ENCODE results near the gene PFDN2. TPM values are rescaled to one million over a fixed set of nuclear protein-coding genes. Genes with fewer than 3 reads are reported as not detected.

The PFDN2 gene
- total and polyA plus RNA-seq, 2 of the 4 experiments (the other 2 are of a cell fraction), result 62.4 to 179 TPM

- Histone ChIP-seq H2AK5ac (ENCODE audit: low read depth, low read length) (no peak overlapping the region), H3K18ac (ENCODE audit: low read depth, low read length) (no peak overlapping the region), H2AK9ac (replicated peaks; ENCODE audit: low read depth, low read length, poor library complexity) (no peak overlapping the region), H3K36me3 (ENCODE audit: control insufficient read depth, insufficient read depth, low read length) (peaks cover 26% of the 10 kb centered on the region), H3K4me3 (ENCODE audit: insufficient read depth, low read depth, low read length) (no peak overlapping the region), H3K14ac (replicated peaks; ENCODE audit: low read depth, low read length) (no peak overlapping the region), H4K91ac (ENCODE audit: insufficient read depth, low read depth, low read length) (no peak overlapping the region), H4K8ac (ENCODE audit: low read depth in 2 of 2, low read length in 2 of 2) (no peak overlapping the region), H4K20me1 (ENCODE audit: insufficient read depth, low read length) (no peaks in the 10 kb centered on the region), H2BK20ac (ENCODE audit: low read depth, low read length) (no peak overlapping the region), H2AFZ (replicated peaks; ENCODE audit: low read length, poor library complexity) (no peak overlapping the region), H3K56ac (ENCODE audit: extremely low read depth, insufficient read depth, low read length) (no peak overlapping the region), H3K79me1 (ENCODE audit: low read depth in 1 of 2, low read length in 2 of 2) (peaks cover 23 to 51% of the 10 kb centered on the region in 2 experiments), H2BK120ac (ENCODE audit: low read depth, low read length) (no peak overlapping the region), H3K4me1 (ENCODE audit: control insufficient read depth, insufficient read depth, low read length) (peaks cover 7% of the 10 kb centered on the region), H3K27ac (ENCODE audit: insufficient read depth, low read length) (no peak overlapping the region), H3K4ac (ENCODE audit: low read depth, low read length) (no peak overlapping the region), H2BK15ac (ENCODE audit: low read depth, low read length) (no peak overlapping the region), H3K4me2 (ENCODE audit: low read depth, low read length) (no peak overlapping the region), H3K9me3 (ENCODE audit: control insufficient read depth, insufficient read depth, low read length) (no peaks in the 10 kb centered on the region), H3K23ac (ENCODE audit: low read depth, low read length) (no peak overlapping the region), H3K9ac (ENCODE audit: low read depth, low read length) (no peak overlapping the region), H3K27me3 (ENCODE audit: control insufficient read depth, insufficient read depth, low read length) (no peaks in the 10 kb centered on the region), H4K5ac (ENCODE audit: low read depth, low read length) (no peak overlapping the region), H3K9me1 (ENCODE audit: insufficient read depth, low read length) (peaks cover 19% of the 10 kb centered on the region), H2BK5ac (ENCODE audit: low read depth, low read length, poor library complexity, severe bottlenecking) (no peak overlapping the region)
- BruUV-seq (replicated peaks), result no TSS peak
- ATAC-seq (ENCODE audit: low read depth), result no peak
- ChIA-PET CTCF (interaction anchor here (0.6 to 1.0 kb wide), 2 partner anchors 31 to 775 kb away, joined by 3 to 6 read pairs; no protein-coding TSS in a partner anchor), POLR2A (ENCODE audit: unreplicated experiment) (no interaction called here)
- dilution Hi-C loops (cut with HindIII; ENCODE audit: low sequenced_read_pairs, unreplicated experiment), result no loop called here
- DNase-seq, result no peak
- intact Hi-C loops (cut with micrococcal nuclease), result no loop called here
- in situ Hi-C loops (cut with MboI; ENCODE audit: low sequenced_read_pairs), result no loop called here
- WGBS, 2 experiments (ENCODE audit: extremely low coverage in 2 of 2, insufficient read length in 1 of 2), result no CpG with 5 or more reads among the region's 1 CpG
- TF ChIP-seq RFX5 (IDR thresholded peaks at IDR 0.05; ENCODE audit: low read depth, low read length) (no peak), RAD21 (IDR thresholded peaks at IDR 0.05; ENCODE audit: low read length) (no peak), NFE2L2 (IDR thresholded peaks at IDR 0.05; ENCODE audit: low read depth, low read length) (no peak), FOS (IDR thresholded peaks at IDR 0.05; ENCODE audit: low read depth, low read length) (no peak), CTCF (conservative IDR thresholded peaks at IDR 0.05; ENCODE audit: low read depth, low read length) (no peak), MAFK (IDR thresholded peaks at IDR 0.05; ENCODE audit: low read depth, low read length) (no peak), MXI1 (IDR thresholded peaks at IDR 0.05; ENCODE audit: borderline replicate concordance, low read depth, low read length) (no peak), RCOR1 (IDR thresholded peaks at IDR 0.05; ENCODE audit: insufficient replicate concordance, low read length) (no peak), MAZ (IDR thresholded peaks at IDR 0.05; ENCODE audit: borderline replicate concordance, low read depth, low read length) (no peak), POLR2A (IDR thresholded peaks at IDR 0.05; ENCODE audit: low read depth, low read length) (no peak)
These were observed 40.0 kb upstream of the PFDN2 start for GRCh38 chr1:161157867-161158266.
